ENCODE data around the gene SHQ1.

SHQ1 gene

DNA sequence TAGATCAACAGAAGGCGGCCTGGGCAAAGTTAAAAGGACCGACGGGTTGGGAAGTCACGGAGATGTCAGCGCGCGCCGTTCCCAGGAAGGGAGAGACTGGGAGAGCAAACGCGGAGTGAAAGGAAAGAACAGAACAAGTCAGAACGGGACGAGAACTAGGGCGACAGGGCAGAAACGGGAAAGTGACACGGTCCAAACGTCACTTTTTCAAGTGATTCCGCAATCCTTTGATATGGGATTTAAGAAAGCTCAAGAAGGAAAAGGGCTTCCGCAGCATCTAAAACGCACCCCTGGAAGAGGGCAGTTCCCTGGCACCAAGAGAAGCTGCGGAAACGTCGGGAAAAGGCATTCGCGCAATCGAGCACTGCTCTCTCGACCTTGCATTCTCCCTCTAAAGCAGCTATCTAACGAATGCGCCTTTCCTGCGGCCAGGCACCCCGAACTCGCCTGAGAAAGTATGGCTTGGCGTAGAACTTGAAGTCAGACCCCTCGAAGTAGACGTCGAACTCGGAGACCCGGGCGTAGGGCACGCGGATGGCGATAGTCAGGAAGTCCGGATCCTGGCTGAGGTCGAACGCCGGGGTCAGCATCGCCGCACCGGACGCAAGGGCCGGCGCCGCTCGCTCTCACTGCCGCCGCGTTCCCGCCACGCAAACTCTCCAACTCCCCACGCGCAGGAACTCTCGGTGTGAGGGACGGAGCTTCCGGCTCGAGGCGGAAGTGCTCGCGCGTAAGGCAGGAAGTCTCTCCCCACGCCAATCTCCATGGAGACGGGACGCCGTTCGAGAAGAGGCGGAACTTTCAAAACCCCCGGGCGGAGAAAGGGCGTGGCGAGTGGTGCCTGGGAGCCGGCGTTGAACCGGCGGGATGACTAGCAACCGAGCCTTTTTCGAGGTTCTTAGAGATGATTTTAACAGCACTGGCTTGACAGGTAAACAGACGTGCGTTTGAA is at the start of gene SHQ1:
Gene SHQ1, minus strand, starts transcription at position 695 of the 952 bp plus-strand sequence. Its CDS starts 105 bp downstream, at position 590.
- CTCF ChIA-PET: interaction anchor here (1.5 to 6.0 kb wide), 5 partner anchors 14 to 1118 kb away, joined by 7 to 135 read pairs (median 51); no protein-coding TSS in a partner anchor
- POLR2A ChIA-PET: interaction anchor here (0.6 kb wide), 1 partner anchor 271 kb away, joined by 4 read pairs; no protein-coding TSS in a partner anchor
- DNase-seq (ENCODE audit: low read depth, low spot score): peak; percentile 44
- TF ChIP-seq, protein P1, sequence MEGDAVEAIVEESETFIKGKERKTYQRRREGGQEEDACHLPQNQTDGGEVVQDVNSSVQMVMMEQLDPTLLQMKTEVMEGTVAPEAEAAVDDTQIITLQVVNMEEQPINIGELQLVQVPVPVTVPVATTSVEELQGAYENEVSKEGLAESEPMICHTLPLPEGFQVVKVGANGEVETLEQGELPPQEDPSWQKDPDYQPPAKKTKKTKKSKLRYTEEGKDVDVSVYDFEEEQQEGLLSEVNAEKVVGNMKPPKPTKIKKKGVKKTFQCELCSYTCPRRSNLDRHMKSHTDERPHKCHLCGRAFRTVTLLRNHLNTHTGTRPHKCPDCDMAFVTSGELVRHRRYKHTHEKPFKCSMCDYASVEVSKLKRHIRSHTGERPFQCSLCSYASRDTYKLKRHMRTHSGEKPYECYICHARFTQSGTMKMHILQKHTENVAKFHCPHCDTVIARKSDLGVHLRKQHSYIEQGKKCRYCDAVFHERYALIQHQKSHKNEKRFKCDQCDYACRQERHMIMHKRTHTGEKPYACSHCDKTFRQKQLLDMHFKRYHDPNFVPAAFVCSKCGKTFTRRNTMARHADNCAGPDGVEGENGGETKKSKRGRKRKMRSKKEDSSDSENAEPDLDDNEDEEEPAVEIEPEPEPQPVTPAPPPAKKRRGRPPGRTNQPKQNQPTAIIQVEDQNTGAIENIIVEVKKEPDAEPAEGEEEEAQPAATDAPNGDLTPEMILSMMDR (IDR thresholded peaks at IDR 0.05; ENCODE audit: insufficient read depth, low read length, missing control alignments): no peak
- H3K4me3 ChIP-seq (ENCODE audit: low read depth, low read length): peak within 1 kb of the TSS; percentile 94

DNA sequence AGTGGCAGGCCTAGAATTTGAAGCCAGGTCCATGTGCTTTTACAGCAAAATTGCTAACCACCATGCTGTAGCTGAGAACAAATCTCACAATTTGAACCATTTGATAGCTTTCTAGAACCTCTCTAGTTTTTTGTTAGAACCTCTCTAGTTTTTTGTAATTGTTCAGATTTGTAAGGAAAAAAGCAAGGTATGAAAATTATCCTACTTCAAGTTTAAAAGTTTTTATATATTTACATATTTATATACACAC is 49.4 kb upstream of the SHQ1 start:
- ChIA-PET CTCF (interaction anchor here (1.2 to 3.1 kb wide), 6 partner anchors 9 to 188 kb away, joined by 3 to 10 read pairs (median 4); no protein-coding TSS in a partner anchor), POLR2A (no interaction called here)
- TF ChIP-seq, protein P1 (IDR thresholded peaks at IDR 0.05; ENCODE audit: insufficient read depth, low read length, missing control alignments): no peak

DNA sequence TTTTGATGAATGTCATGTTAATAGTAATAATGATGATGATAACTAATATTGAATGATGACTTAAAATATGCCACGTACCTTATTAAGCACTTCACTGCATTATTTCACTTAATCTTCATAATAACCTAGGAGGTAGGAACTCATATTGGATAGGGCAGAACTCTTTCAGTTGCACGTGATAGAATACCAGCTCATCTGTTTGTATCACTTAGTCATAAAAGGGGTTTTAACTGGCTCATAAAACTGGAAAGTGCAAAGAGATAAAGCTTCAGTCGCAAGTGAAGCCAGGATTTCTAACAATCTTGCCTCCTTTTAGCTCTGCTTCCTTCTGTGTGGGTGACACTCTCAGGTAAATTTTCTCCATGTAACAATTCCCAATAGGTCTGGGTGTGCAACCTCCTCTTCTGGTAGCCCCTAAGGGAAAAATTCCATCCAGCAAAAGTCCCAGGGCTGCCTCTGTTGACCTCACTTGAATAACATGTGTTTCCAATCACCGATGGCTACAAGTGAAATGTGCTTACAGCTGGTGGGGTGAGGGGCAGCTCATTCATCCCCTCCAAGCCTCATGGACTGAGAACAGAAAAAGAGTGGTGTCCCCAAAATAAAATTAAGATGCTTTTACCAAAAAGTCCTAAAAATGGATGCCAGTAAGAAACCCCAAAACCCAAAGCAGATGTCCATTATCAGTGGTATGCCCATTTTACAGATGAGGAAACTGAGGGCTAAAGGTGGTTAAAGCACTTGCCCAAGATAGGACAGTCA is 48.9 kb upstream of the SHQ1 start:
- CTCF ChIA-PET: interaction anchor here (0.9 to 3.1 kb wide), 7 partner anchors 8 to 188 kb away, joined by 3 to 10 read pairs (median 3); no protein-coding TSS in a partner anchor
- POLR2A ChIA-PET: no interaction called here
- TF ChIP-seq, protein P1 (IDR thresholded peaks at IDR 0.05; ENCODE audit: insufficient read depth, low read length, missing control alignments): no peak
- no peak for DNase-seq (ENCODE audit: low read depth, low spot score)
- H3K4me3 ChIP-seq (ENCODE audit: low read depth, low read length): no peak overlapping the region

More for the DNA sequence above, 49.4 kb upstream of the SHQ1 start:
- no peak overlapping the region for H3K4me3 ChIP-seq (ENCODE audit: low read depth, low read length)
- no peak for DNase-seq (ENCODE audit: low read depth, low spot score)

DNA sequence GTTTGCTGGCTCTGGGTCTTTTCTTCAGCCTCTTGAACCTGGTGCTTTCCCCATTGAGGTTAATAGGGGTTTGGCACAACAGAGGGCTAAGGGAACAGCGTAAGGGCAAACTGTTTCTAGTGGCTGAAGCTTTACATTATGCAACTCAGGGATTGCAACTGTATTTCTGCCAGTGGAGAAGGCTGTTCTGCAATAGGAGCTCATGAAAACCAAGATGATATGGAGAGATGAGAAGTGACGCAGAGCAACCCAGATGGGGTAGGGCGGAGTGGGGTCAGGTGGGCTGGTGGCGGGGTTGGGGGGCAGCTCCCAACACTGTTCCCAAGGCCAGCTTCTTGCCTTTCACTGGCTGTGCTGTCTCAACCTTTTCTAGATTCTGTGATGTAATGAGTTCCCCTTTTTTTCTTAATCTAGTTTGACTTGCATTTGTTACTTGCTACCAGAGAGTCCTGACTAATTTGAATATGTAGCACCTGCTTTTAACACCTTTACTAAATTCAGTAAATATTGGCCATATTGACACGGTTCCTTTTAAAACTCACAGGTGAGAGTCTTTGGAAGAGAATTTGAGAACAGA is 46.8 kb upstream of the SHQ1 start:
- CTCF ChIA-PET: interaction anchor here (0.8 to 3.1 kb wide), 3 partner anchors 8 to 44 kb away, joined by 3 to 10 read pairs (median 3); no protein-coding TSS in a partner anchor
- TF ChIP-seq, protein P1 (IDR thresholded peaks at IDR 0.05; ENCODE audit: insufficient read depth, low read length, missing control alignments): no peak

DNA sequence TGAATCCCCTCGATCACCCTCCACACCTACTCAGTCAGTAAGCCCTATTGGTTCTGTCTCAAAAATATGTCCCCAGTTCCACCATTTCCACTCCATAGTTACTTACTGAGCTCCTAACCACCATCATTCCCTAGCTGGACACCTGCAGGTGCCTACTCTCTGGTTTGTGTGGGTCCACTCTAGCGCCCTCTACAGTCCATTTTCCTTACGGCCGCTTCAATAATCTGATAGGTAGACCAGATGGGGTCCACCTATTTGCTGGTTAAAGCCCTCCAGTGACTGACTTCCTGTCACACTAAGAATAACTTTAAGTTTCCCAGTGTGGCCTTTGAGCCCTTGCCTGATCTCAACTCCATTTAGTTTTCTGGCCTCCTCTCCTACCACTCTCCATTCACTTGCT is 44.6 kb upstream of the SHQ1 start:
- TF ChIP-seq, protein P1 (IDR thresholded peaks at IDR 0.05; ENCODE audit: insufficient read depth, low read length, missing control alignments): no peak
- CTCF ChIA-PET: interaction anchor here (0.6 to 1.4 kb wide), 3 partner anchors 10 to 42 kb away, joined by 3 to 4 read pairs (median 3); no protein-coding TSS in a partner anchor
- no peak overlapping the region for H3K4me3 ChIP-seq (ENCODE audit: low read depth, low read length)
- no peak for DNase-seq (ENCODE audit: low read depth, low spot score)
- POLR2A ChIA-PET: no interaction called here

More for the DNA sequence above, 46.8 kb upstream of the SHQ1 start:
- POLR2A ChIA-PET: no interaction called here
- DNase-seq (ENCODE audit: low read depth, low spot score): no peak
- no peak overlapping the region for H3K4me3 ChIP-seq (ENCODE audit: low read depth, low read length)
